Cardiac fibroblast (primary cell): Measurements from ENCODE around the gene MYT1.
"Not testable (repeated sequence)": the region's sequence is repeated elsewhere in the genome, so short reads cannot be mapped to it uniquely, and the experiment has no call there.

Source experiments
- DNase-seq, 2 donors: peaks; one replicate each; pipeline versions ENCODE4 v3.0.0 to v3.0.0-alpha.2; 2010; ENCODE audit warnings: low read depth in 2 of 2
- H3K4me3 ChIP-seq, 2 donors: replicated peaks in 1 of 2; 1 replicate in 1 of 2; 2 replicates in 1 of 2; pipeline ENCODE4 v1.5.1; 2011; ENCODE audit warnings: low read depth in 2 of 2, low read length in 2 of 2, mild to moderate bottlenecking in 2 of 2, moderate library complexity in 1 of 2
- CTCF ChIP-seq: IDR thresholded peaks from one replicate; pipeline ENCODE4 v1.5.1; 2011; ENCODE audit warnings: low read depth, mild to moderate bottlenecking, low read length, inconsistent platforms

MYT1 gene

GRCh38 chr20:64176551-64176950 lies 12.3 kb downstream of the MYT1 start:
- H3K4me3 ChIP-seq = no peak overlapping the region
- DNase-seq = no peak
- no peak for TF ChIP-seq CTCF

GRCh38 chr20:64176971-64177370 lies 12.7 kb downstream of the MYT1 start:
- DNase-seq = no peak
- H3K4me3 ChIP-seq = no peak overlapping the region
- no peak for TF ChIP-seq CTCF

- H3K4me3 ChIP-seq = no peak overlapping the region
- DNase-seq = no peak
- TF ChIP-seq CTCF = no peak
Measured at GRCh38 chr20:64177384-64177783, 13.1 kb downstream of the MYT1 start.

GRCh38 chr20:64177787-64178186 lies 13.5 kb downstream of the MYT1 start:
- H3K4me3 ChIP-seq = no peak overlapping the region
- DNase-seq = no peak
- no peak for TF ChIP-seq CTCF

- DNase-seq, H3K4me3 ChIP-seq: not testable (repeated sequence)
Measured at GRCh38 chr20:64178925-64179324, 14.7 kb downstream of the MYT1 start.

GRCh38 chr20:64179805-64180204 lies 15.6 kb downstream of the MYT1 start:
- DNase-seq = no peak
- no peak overlapping the region for H3K4me3 ChIP-seq
- TF ChIP-seq CTCF = no peak

- no peak overlapping the region for H3K4me3 ChIP-seq
- no peak for TF ChIP-seq CTCF
- DNase-seq = no peak
Measured at GRCh38 chr20:64180673-64181072, 16.4 kb downstream of the MYT1 start.
